HEK293 (cell line): ENCODE data around the gene NDUFS2.
"Not testable (repeated sequence)": the region's sequence is repeated elsewhere in the genome, so short reads cannot be mapped to it uniquely, and the experiment has no call there.

Source experiments
- CTCF ChIP-seq: fragments of 450-650 bp; formaldehyde crosslinking; IDR thresholded peaks from 2 replicates; pipeline ENCODE4 v1.5.1; 2016; ENCODE audit warnings: missing biosample characterization, missing genetic modification characterization
- MYNN ChIP-seq: fragments of 450-650 bp; formaldehyde crosslinking; IDR thresholded peaks from 2 replicates; pipeline ENCODE4 v1.5.1; 2016; ENCODE audit warnings: missing biosample characterization, missing genetic modification characterization, borderline replicate concordance
- SP2 ChIP-seq: fragments of 450-650 bp; formaldehyde crosslinking; IDR thresholded peaks from 2 replicates; pipeline ENCODE4 v1.5.1; 2016; ENCODE audit warnings: missing biosample characterization, missing genetic modification characterization
- ZBTB20 ChIP-seq: fragments of 450-650 bp; formaldehyde crosslinking; IDR thresholded peaks from 2 replicates; pipeline ENCODE4 v1.5.1; 2016; ENCODE audit warnings: missing biosample characterization, missing genetic modification characterization
- ZNF133 ChIP-seq: fragments of 450-650 bp; formaldehyde crosslinking; IDR thresholded peaks from 2 replicates; pipeline ENCODE4 v1.5.1; 2016; ENCODE audit warnings: missing biosample characterization, missing genetic modification characterization
- ZNF433 ChIP-seq: fragments of 450-650 bp; formaldehyde crosslinking; IDR thresholded peaks from 2 replicates; pipeline ENCODE4 v1.5.1; 2016; ENCODE audit warnings: missing biosample characterization, missing genetic modification characterization, low read depth
- ZNF629 ChIP-seq: fragments of 450-650 bp; formaldehyde crosslinking; IDR thresholded peaks from 2 replicates; pipeline ENCODE4 v1.5.1; 2017; ENCODE audit warnings: missing biosample characterization, missing genetic modification characterization
- ZXDB ChIP-seq: fragments of 450-650 bp; formaldehyde crosslinking; IDR thresholded peaks from 2 replicates; pipeline ENCODE4 v1.5.1; 2016; ENCODE audit warnings: missing biosample characterization, missing genetic modification characterization
- TF ChIP-seq, protein P1 (sequence below): fragments of 450-650 bp; formaldehyde crosslinking; IDR thresholded peaks from 2 replicates; pipeline ENCODE4 v1.5.1; 2016; ENCODE audit warnings: missing biosample characterization, missing genetic modification characterization
- TF ChIP-seq, protein P2 (sequence below): IDR thresholded peaks from 2 replicates; pipeline ENCODE4 v1.6.1; 2011; ENCODE audit warnings: mild to moderate bottlenecking, low read depth, low read length, borderline replicate concordance

DNA sequence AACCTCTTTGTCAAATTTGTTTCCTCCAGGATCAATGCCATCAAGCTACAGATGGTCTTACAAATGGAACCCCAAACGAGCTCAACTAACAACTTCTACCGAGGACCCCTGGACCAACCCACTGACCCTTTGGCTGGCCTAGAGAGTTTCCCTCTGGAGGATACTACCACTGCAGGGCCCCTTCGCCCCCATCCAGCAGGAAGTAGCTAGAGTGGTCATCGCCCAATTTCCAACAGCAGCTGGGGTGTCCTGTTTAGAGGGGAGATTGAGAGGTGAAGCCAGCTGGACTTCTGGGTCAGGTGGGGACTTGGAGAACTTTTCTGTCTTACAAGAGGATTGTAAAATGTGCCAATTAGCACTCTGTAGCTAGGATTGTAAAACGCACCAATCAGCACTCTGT lies 54.9 kb downstream of the NDUFS2 start:
- not testable (repeated sequence) for TF ChIP-seq CTCF (tag by site-specific recombination); ZXDB (tag by site-specific recombination); ZNF133; ZNF629 (tag by site-specific recombination); MYNN (tag by site-specific recombination); ZNF433 (tag by site-specific recombination); ZBTB20; SP2 (tag by site-specific recombination)
- TF ChIP-seq, protein P1, sequence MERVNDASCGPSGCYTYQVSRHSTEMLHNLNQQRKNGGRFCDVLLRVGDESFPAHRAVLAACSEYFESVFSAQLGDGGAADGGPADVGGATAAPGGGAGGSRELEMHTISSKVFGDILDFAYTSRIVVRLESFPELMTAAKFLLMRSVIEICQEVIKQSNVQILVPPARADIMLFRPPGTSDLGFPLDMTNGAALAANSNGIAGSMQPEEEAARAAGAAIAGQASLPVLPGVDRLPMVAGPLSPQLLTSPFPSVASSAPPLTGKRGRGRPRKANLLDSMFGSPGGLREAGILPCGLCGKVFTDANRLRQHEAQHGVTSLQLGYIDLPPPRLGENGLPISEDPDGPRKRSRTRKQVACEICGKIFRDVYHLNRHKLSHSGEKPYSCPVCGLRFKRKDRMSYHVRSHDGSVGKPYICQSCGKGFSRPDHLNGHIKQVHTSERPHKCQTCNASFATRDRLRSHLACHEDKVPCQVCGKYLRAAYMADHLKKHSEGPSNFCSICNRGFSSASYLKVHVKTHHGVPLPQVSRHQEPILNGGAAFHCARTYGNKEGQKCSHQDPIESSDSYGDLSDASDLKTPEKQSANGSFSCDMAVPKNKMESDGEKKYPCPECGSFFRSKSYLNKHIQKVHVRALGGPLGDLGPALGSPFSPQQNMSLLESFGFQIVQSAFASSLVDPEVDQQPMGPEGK (tag by site-specific recombination): not testable (repeated sequence)
- TF ChIP-seq, protein P2, sequence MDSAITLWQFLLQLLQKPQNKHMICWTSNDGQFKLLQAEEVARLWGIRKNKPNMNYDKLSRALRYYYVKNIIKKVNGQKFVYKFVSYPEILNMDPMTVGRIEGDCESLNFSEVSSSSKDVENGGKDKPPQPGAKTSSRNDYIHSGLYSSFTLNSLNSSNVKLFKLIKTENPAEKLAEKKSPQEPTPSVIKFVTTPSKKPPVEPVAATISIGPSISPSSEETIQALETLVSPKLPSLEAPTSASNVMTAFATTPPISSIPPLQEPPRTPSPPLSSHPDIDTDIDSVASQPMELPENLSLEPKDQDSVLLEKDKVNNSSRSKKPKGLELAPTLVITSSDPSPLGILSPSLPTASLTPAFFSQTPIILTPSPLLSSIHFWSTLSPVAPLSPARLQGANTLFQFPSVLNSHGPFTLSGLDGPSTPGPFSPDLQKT: not testable (repeated sequence)
